Measurements from ENCODE around the gene NFYC. TPM values are rescaled to one million over a fixed set of nuclear protein-coding genes. Genes with fewer than 3 reads are reported as not detected.

NFYC gene
- total RNA-seq, 2 donors from 2014 or later = 46.9 to 62.2 TPM

- peak; percentile 84 for DNase-seq
- Histone ChIP-seq H3K9ac (ENCODE audit: low read depth in 2 of 2, low read length in 2 of 2) (peak overlapping the region; percentile 27 to 40), H3K36me3 (no peaks in the 10 kb centered on the region), H3K27me3 (no peaks in the 10 kb centered on the region), H3K4me1 (peaks cover 6% of the 10 kb centered on the region), H3K4me3 (peak overlapping the region; percentile 37), H3K27ac (peak overlapping the region; percentile 53), H3K9me3 (no peaks in the 10 kb centered on the region)
- no peak for TF ChIP-seq CTCF (IDR thresholded peaks at IDR 0.05)
- intact Hi-C loops (cut with DNase I) = no loop called here
Measured at GRCh38 chr1:40802078-40802741, 110.7 kb downstream of the NFYC start.

GRCh38 chr1:40802742-40803113 is 111.2 kb downstream of the NFYC start:
- DNase-seq = no peak
- Histone ChIP-seq H3K9me3 (no peaks in the 10 kb centered on the region), H3K4me3 (peak overlapping the region; percentile 37), H3K27ac (peak overlapping the region; percentile 53), H3K27me3 (no peaks in the 10 kb centered on the region), H3K4me1 (peaks cover 6% of the 10 kb centered on the region), H3K9ac (ENCODE audit: low read depth in 2 of 2, low read length in 2 of 2) (no peak overlapping the region), H3K36me3 (no peaks in the 10 kb centered on the region)
- intact Hi-C loops (cut with DNase I) = no loop called here
- no peak for TF ChIP-seq CTCF (IDR thresholded peaks at IDR 0.05)

- DNase-seq = no peak
Measured at GRCh38 chr1:40803447-40803846, 111.9 kb downstream of the NFYC start.

GRCh38 chr1:40803902-40804301 is 112.4 kb downstream of the NFYC start:
- no peak overlapping the region for H3K4me3 ChIP-seq
- peaks cover 6% of the 10 kb centered on the region for H3K4me1 ChIP-seq
- no peak for TF ChIP-seq CTCF (IDR thresholded peaks at IDR 0.05)
- H3K9ac ChIP-seq (ENCODE audit: low read depth in 2 of 2, low read length in 2 of 2) = no peak overlapping the region
- H3K36me3 ChIP-seq = no peaks in the 10 kb centered on the region
- no peak for DNase-seq
- H3K27me3 ChIP-seq = no peaks in the 10 kb centered on the region
- no peak overlapping the region for H3K27ac ChIP-seq
- H3K9me3 ChIP-seq = no peaks in the 10 kb centered on the region
- intact Hi-C loops (cut with DNase I) = no loop called here

More at GRCh38 chr1:40803447-40803846, 111.9 kb downstream of the NFYC start:
- peaks cover 6% of the 10 kb centered on the region for H3K4me1 ChIP-seq
- no peak for TF ChIP-seq CTCF (IDR thresholded peaks at IDR 0.05)
- H3K36me3 ChIP-seq = no peaks in the 10 kb centered on the region
- no peak overlapping the region for H3K4me3 ChIP-seq
- no peak overlapping the region for H3K9ac ChIP-seq (ENCODE audit: low read depth in 2 of 2, low read length in 2 of 2)
- no peak overlapping the region for H3K27ac ChIP-seq
- intact Hi-C loops (cut with DNase I) = no loop called here
- H3K27me3 ChIP-seq = no peaks in the 10 kb centered on the region
- no peaks in the 10 kb centered on the region for H3K9me3 ChIP-seq

- no peaks in the 10 kb centered on the region for H3K27me3 ChIP-seq
- TF ChIP-seq CTCF (IDR thresholded peaks at IDR 0.05) = no peak
- no peak overlapping the region for H3K4me3 ChIP-seq
- H3K27ac ChIP-seq = no peak overlapping the region
- H3K4me1 ChIP-seq = peaks cover 6% of the 10 kb centered on the region
- no peaks in the 10 kb centered on the region for H3K36me3 ChIP-seq
- no peaks in the 10 kb centered on the region for H3K9me3 ChIP-seq
- no peak overlapping the region for H3K9ac ChIP-seq (ENCODE audit: low read depth in 2 of 2, low read length in 2 of 2)
- no peak for DNase-seq
- intact Hi-C loops (cut with DNase I) = no loop called here
Measured at GRCh38 chr1:40806240-40806639, 114.7 kb downstream of the NFYC start.
